Measurements from ENCODE around the gene KRI1. TPM values are rescaled to one million over a fixed set of nuclear protein-coding genes. Genes with fewer than 3 reads are reported as not detected.
A peak's percentile ranks its signal among the peaks of the same experiment; 100 is the strongest.

The KRI1 gene
- total and polyA plus RNA-seq, 2 donors (not counting 1 experiment from before 2014, with no cell fraction given) = 8.6 to 9.4 TPM

DNA sequence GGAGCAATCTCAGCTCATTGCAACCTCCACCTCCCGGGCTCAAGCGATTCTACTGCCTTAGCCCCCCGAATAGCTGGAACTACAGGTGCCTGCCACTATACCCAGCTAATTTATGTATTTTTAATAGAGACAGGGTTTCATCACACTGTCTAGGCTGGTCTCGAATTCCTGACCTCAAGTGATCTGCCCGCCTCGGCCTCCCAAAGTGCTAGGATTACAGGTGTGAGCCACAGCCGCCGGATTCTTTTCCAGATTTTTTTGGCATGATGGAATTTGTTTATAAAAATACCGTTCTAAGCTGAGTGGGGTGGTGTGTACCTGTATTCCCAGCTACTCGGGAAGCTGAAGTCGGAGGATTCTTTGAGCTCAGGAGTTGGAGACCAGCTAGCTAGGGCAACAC is 28.1 kb downstream of the KRI1 start:
- Histone ChIP-seq H3K79me2 (ENCODE audit: control insufficient read depth, insufficient read depth, low read length) (no peaks in the 10 kb centered on the region), H4K20me1 (ENCODE audit: control insufficient read depth, extremely low read depth, insufficient read depth, low read length) (no peaks in the 10 kb centered on the region), H3K36me3 (ENCODE audit: control insufficient read depth, insufficient read depth, low read length) (no peaks in the 10 kb centered on the region), H3K9me3 (ENCODE audit: control insufficient read depth, insufficient read depth, low read depth, low read length) (no peaks in the 10 kb centered on the region), H3K4me2 (ENCODE audit: extremely low read depth, insufficient read depth, low read length) (no peak overlapping the region), H3K4me1 (ENCODE audit: control insufficient read depth, extremely low read depth, insufficient read depth, low read length) (no peaks in the 10 kb centered on the region), H3K9ac (ENCODE audit: insufficient read depth, low read length) (no peak overlapping the region), H3K4me3 (replicated peaks in 1 of 4; ENCODE audit: control extremely low read depth in 1 of 4, insufficient read depth in 1 of 4, low read depth in 3 of 4, low read length in 4 of 4) (no peak overlapping the region), H2AFZ (ENCODE audit: low read length) (no peak overlapping the region), H3K27ac (ENCODE audit: insufficient read depth, low read length) (no peak overlapping the region), H3K27me3 (ENCODE audit: control insufficient read depth, insufficient read depth, low read length) (no peaks in the 10 kb centered on the region)
- no peak for DNase-seq (ENCODE audit: low read depth in 2 of 2)
- TF ChIP-seq, protein P1, sequence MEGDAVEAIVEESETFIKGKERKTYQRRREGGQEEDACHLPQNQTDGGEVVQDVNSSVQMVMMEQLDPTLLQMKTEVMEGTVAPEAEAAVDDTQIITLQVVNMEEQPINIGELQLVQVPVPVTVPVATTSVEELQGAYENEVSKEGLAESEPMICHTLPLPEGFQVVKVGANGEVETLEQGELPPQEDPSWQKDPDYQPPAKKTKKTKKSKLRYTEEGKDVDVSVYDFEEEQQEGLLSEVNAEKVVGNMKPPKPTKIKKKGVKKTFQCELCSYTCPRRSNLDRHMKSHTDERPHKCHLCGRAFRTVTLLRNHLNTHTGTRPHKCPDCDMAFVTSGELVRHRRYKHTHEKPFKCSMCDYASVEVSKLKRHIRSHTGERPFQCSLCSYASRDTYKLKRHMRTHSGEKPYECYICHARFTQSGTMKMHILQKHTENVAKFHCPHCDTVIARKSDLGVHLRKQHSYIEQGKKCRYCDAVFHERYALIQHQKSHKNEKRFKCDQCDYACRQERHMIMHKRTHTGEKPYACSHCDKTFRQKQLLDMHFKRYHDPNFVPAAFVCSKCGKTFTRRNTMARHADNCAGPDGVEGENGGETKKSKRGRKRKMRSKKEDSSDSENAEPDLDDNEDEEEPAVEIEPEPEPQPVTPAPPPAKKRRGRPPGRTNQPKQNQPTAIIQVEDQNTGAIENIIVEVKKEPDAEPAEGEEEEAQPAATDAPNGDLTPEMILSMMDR (conservative IDR thresholded peaks at IDR 0.05 in 1 of 2, IDR thresholded peaks at IDR 0.05 in 1 of 2; ENCODE audit: low read depth in 1 of 2, low read length in 2 of 2) = no peak
- no peak for TF ChIP-seq EZH2 (IDR thresholded peaks at IDR 0.05; ENCODE audit: low read length, missing control alignments)

DNA sequence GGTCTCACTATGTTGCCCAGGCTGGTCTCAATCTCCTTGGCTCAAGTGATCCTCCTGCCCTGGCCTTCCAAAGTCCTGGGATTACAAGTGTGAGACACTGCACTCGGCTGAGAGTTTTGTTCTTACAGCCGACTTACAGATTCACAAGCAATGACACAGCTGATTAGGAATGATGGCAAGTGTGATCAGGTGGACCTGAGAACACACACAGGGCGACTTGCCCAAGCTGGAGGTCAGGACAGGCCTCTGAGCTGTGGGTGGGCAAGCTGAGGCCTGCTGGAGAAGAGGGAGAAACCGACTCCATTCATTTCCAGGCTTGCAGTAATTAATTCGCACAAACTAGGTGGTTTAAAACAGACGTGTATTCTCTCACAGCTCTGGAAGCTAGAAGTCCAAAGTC is 30.2 kb downstream of the KRI1 start:
- Histone ChIP-seq H3K27me3 (ENCODE audit: control insufficient read depth, insufficient read depth, low read length) (no peaks in the 10 kb centered on the region), H3K4me1 (ENCODE audit: control insufficient read depth, extremely low read depth, insufficient read depth, low read length) (no peaks in the 10 kb centered on the region), H3K4me3 (replicated peaks in 1 of 4; ENCODE audit: control extremely low read depth in 1 of 4, insufficient read depth in 1 of 4, low read depth in 3 of 4, low read length in 4 of 4) (no peak overlapping the region), H3K79me2 (ENCODE audit: control insufficient read depth, insufficient read depth, low read length) (no peaks in the 10 kb centered on the region), H3K36me3 (ENCODE audit: control insufficient read depth, insufficient read depth, low read length) (no peaks in the 10 kb centered on the region), H3K9me3 (ENCODE audit: control insufficient read depth, insufficient read depth, low read depth, low read length) (no peaks in the 10 kb centered on the region), H4K20me1 (ENCODE audit: control insufficient read depth, extremely low read depth, insufficient read depth, low read length) (no peaks in the 10 kb centered on the region), H3K9ac (ENCODE audit: insufficient read depth, low read length) (no peak overlapping the region), H3K4me2 (ENCODE audit: extremely low read depth, insufficient read depth, low read length) (no peak overlapping the region), H3K27ac (ENCODE audit: insufficient read depth, low read length) (no peak overlapping the region), H2AFZ (ENCODE audit: low read length) (no peak overlapping the region)
- TF ChIP-seq, protein P1 (conservative IDR thresholded peaks at IDR 0.05 in 1 of 2, IDR thresholded peaks at IDR 0.05 in 1 of 2; ENCODE audit: low read depth in 1 of 2, low read length in 2 of 2) = no peak
- no peak for TF ChIP-seq EZH2 (IDR thresholded peaks at IDR 0.05; ENCODE audit: low read length, missing control alignments)
- peak in 1 of 2 donors; percentile 37 for DNase-seq (ENCODE audit: low read depth in 2 of 2)

DNA sequence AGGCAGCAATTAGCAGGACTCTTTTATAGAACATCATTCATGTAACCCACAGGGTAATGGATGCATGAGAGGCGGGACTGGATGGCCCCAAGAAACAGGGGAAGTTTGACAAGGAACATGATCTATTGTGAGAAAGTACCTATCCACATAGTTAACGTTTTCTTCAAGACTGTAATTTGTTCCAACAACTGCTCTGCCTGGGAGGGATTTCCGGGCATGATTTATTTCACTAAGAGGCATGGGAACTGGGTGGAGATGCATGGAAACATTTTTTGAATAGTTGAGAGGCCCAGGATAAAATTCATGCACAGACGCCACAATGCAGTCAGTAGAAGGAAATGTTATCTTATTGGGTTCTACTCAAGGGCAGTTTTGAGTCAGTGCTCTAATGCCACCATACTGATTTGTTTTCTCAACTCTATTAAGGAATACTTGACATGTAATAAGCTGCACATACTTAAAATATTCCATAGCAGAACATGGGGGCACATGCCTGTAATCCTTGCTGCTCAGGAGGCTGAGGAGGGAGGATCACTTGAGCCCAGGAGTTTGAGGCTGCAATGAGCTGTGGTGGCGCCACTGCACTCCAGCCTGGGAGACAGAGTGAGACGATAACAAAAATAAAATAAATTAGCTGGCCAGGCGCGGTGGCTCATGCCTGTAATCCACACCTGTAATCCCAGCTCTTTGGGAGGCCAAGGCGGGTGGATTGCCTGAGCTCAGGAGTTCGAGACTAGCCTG is 32.0 kb downstream of the KRI1 start:
- H3K79me2 ChIP-seq (ENCODE audit: control insufficient read depth, insufficient read depth, low read length) = no peaks in the 10 kb centered on the region
- no peaks in the 10 kb centered on the region for H3K27me3 ChIP-seq (ENCODE audit: control insufficient read depth, insufficient read depth, low read length)
- H3K36me3 ChIP-seq (ENCODE audit: control insufficient read depth, insufficient read depth, low read length) = no peaks in the 10 kb centered on the region
- no peaks in the 10 kb centered on the region for H4K20me1 ChIP-seq (ENCODE audit: control insufficient read depth, extremely low read depth, insufficient read depth, low read length)
- H3K4me1 ChIP-seq (ENCODE audit: control insufficient read depth, extremely low read depth, insufficient read depth, low read length) = no peaks in the 10 kb centered on the region
- TF ChIP-seq EZH2 (IDR thresholded peaks at IDR 0.05; ENCODE audit: low read length, missing control alignments) = no peak
- H3K4me2 ChIP-seq (ENCODE audit: extremely low read depth, insufficient read depth, low read length) = no peak overlapping the region
- H3K4me3 ChIP-seq (replicated peaks in 1 of 4; ENCODE audit: control extremely low read depth in 1 of 4, insufficient read depth in 1 of 4, low read depth in 3 of 4, low read length in 4 of 4) = no peak overlapping the region
- no peak overlapping the region for H2AFZ ChIP-seq (ENCODE audit: low read length)
- H3K9me3 ChIP-seq (ENCODE audit: control insufficient read depth, insufficient read depth, low read depth, low read length) = no peaks in the 10 kb centered on the region
- H3K27ac ChIP-seq (ENCODE audit: insufficient read depth, low read length) = no peak overlapping the region
- DNase-seq (ENCODE audit: low read depth in 2 of 2) = peak; percentile 68 to 92
- no peak overlapping the region for H3K9ac ChIP-seq (ENCODE audit: insufficient read depth, low read length)
